ENCODE data around the gene MGME1. TPM values are rescaled to one million over a fixed set of nuclear protein-coding genes. Genes with fewer than 3 reads are reported as not detected.
A peak's percentile ranks its signal among the peaks of the same experiment; 100 is the strongest.

MGME1 gene
- total and polyA plus RNA-seq, 2 of the 13 experiments (the other 11 are each of a cell fraction or from before 2014, with no cell fraction given) = 36.7 to 66.6 TPM

DNA sequence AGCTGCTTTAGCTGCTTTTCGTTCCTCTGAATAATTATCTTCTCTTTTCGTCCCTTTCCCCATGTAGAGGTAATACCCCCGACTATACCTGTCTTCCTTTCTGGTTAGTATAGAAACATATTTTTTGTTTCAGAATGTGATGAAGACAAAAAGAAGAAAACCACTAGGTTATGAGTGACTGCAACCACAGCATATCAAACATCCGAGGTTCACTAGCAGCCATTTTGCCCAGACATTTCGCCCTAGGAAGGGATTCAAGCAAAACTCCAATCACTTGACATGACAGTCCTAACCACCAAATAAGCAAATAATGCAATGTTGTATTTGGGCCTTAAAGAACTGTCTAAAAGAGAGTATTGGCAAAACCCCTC is 9.6 kb upstream of the MGME1 start (continued):
- no peak for TF ChIP-seq ZNF224 (CRISPR knock-in tag; IDR thresholded peaks at IDR 0.05)
- no peak for TF ChIP-seq YY1 (IDR thresholded peaks at IDR 0.05; ENCODE audit: insufficient read depth, insufficient replicate concordance, low read depth, low read length)
- no peak for TF ChIP-seq TEAD2 (CRISPR knock-in tag; IDR thresholded peaks at IDR 0.05)
- no peak for TF ChIP-seq ZNF430 (CRISPR knock-in tag; IDR thresholded peaks at IDR 0.05)
- no peak for TF ChIP-seq ARNT (IDR thresholded peaks at IDR 0.05)
- no peak for TF ChIP-seq FOXC1 (CRISPR knock-in tag; IDR thresholded peaks at IDR 0.05; ENCODE audit: borderline replicate concordance)
- no peak for TF ChIP-seq ZNF891 (CRISPR knock-in tag; IDR thresholded peaks at IDR 0.05)
- no peak for TF ChIP-seq ATAD3A (CRISPR knock-in tag; IDR thresholded peaks at IDR 0.05)
- peak; percentile 77; the same call in 1 of the 2 replicates for TF ChIP-seq ZNF234 (CRISPR knock-in tag; conservative IDR thresholded peaks at IDR 0.05)
- 0 out of 2 replicates have a peak, but pooled peaks have one; percentile 13 for TF ChIP-seq ZNF766 (CRISPR knock-in tag; IDR thresholded peaks at IDR 0.05; ENCODE audit: borderline replicate concordance)
- TF ChIP-seq U2AF1 (optimal IDR thresholded peaks at IDR 0.05; ENCODE audit: low read depth, low read length) = no peak
- no peak for TF ChIP-seq NCOA5 (CRISPR knock-in tag; IDR thresholded peaks at IDR 0.05)
- TF ChIP-seq ELF4 (CRISPR knock-in tag; IDR thresholded peaks at IDR 0.05; ENCODE audit: borderline replicate concordance) = 0 out of 2 replicates have a peak, but pooled peaks have one; percentile 40
- TF ChIP-seq SETDB1 (CRISPR knock-in tag; IDR thresholded peaks at IDR 0.05; ENCODE audit: borderline replicate concordance) = no peak
- TF ChIP-seq KDM4B (CRISPR knock-in tag; IDR thresholded peaks at IDR 0.05) = no peak
- TF ChIP-seq ZNF256 (CRISPR knock-in tag; conservative IDR thresholded peaks at IDR 0.05) = 0 out of 2 replicates have a peak, but pooled peaks have one; percentile 27
- no peak for TF ChIP-seq TOPORS (CRISPR knock-in tag; IDR thresholded peaks at IDR 0.05)
- no peak for TF ChIP-seq KDM5A (IDR thresholded peaks at IDR 0.05; ENCODE audit: borderline replicate concordance, low read length)
- TF ChIP-seq ESRRA (CRISPR knock-in tag; IDR thresholded peaks at IDR 0.05; ENCODE audit: low read depth) = no peak
- TF ChIP-seq SPEN (CRISPR knock-in tag; IDR thresholded peaks at IDR 0.05; ENCODE audit: low read depth) = no peak
- TF ChIP-seq ZNF552 (CRISPR knock-in tag; IDR thresholded peaks at IDR 0.05; ENCODE audit: borderline replicate concordance) = no peak
- peak; percentile 16; the same call in 1 of the 2 replicates for TF ChIP-seq ZNF501 (CRISPR knock-in tag; IDR thresholded peaks at IDR 0.05)
- TF ChIP-seq ZFY (CRISPR knock-in tag; IDR thresholded peaks at IDR 0.05) = peak; percentile 12; the same call in 1 of the 2 replicates
- no peak for TF ChIP-seq MAZ (IDR thresholded peaks at IDR 0.05; ENCODE audit: borderline replicate concordance, low read depth, low read length)
- TF ChIP-seq MAZ (CRISPR knock-in tag; IDR thresholded peaks at IDR 0.05; ENCODE audit: low read depth) = no peak
- 0 out of 2 replicates have a peak, but pooled peaks have one; percentile 6 for TF ChIP-seq SMYD3 (CRISPR knock-in tag; IDR thresholded peaks at IDR 0.05)
- TF ChIP-seq, protein P1, sequence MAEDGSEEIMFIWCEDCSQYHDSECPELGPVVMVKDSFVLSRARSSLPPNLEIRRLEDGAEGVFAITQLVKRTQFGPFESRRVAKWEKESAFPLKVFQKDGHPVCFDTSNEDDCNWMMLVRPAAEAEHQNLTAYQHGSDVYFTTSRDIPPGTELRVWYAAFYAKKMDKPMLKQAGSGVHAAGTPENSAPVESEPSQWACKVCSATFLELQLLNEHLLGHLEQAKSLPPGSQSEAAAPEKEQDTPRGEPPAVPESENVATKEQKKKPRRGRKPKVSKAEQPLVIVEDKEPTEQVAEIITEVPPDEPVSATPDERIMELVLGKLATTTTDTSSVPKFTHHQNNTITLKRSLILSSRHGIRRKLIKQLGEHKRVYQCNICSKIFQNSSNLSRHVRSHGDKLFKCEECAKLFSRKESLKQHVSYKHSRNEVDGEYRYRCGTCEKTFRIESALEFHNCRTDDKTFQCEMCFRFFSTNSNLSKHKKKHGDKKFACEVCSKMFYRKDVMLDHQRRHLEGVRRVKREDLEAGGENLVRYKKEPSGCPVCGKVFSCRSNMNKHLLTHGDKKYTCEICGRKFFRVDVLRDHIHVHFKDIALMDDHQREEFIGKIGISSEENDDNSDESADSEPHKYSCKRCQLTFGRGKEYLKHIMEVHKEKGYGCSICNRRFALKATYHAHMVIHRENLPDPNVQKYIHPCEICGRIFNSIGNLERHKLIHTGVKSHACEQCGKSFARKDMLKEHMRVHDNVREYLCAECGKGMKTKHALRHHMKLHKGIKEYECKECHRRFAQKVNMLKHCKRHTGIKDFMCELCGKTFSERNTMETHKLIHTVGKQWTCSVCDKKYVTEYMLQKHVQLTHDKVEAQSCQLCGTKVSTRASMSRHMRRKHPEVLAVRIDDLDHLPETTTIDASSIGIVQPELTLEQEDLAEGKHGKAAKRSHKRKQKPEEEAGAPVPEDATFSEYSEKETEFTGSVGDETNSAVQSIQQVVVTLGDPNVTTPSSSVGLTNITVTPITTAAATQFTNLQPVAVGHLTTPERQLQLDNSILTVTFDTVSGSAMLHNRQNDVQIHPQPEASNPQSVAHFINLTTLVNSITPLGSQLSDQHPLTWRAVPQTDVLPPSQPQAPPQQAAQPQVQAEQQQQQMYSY (CRISPR knock-in tag; IDR thresholded peaks at IDR 0.05) = 0 out of 2 replicates have a peak, but pooled peaks have one; percentile 15
- TF ChIP-seq RFXAP (CRISPR knock-in tag; IDR thresholded peaks at IDR 0.05; ENCODE audit: borderline replicate concordance) = no peak
- TF ChIP-seq, protein P2, sequence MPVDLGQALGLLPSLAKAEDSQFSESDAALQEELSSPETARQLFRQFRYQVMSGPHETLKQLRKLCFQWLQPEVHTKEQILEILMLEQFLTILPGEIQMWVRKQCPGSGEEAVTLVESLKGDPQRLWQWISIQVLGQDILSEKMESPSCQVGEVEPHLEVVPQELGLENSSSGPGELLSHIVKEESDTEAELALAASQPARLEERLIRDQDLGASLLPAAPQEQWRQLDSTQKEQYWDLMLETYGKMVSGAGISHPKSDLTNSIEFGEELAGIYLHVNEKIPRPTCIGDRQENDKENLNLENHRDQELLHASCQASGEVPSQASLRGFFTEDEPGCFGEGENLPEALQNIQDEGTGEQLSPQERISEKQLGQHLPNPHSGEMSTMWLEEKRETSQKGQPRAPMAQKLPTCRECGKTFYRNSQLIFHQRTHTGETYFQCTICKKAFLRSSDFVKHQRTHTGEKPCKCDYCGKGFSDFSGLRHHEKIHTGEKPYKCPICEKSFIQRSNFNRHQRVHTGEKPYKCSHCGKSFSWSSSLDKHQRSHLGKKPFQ (CRISPR knock-in tag; IDR thresholded peaks at IDR 0.05; ENCODE audit: insufficient replicate concordance) = no peak

Data from HepG2 (cell line).